Left ventricle myocardium superior (tissue), 1 donor: ENCODE data around the gene ZDHHC1. TPM values are rescaled to one million over a fixed set of nuclear protein-coding genes. Genes with fewer than 3 reads are reported as not detected.
"Not testable (repeated sequence)": the region's sequence is repeated elsewhere in the genome, so short reads cannot be mapped to it uniquely, and the experiment has no call there.

Experiments used
- ATAC-seq: fragments of 200-7000 bp; cut with Tn5 transposase; one replicate; pipeline ENCODE4 v1.9.1; 2020; ENCODE audit warnings: mild to moderate bottlenecking, moderate library complexity
- DNase-seq: peaks from one replicate; pipeline ENCODE4 v3.0.0-alpha.2; 2020
- intact Hi-C: fragments of 100-400 bp; cut with micrococcal nuclease; formaldehyde crosslinking; loops from one replicate; pipeline ENCODE4 v1.11.0; 2022
- total RNA-seq: library from RNA; stranded (reverse); fragmentation: NEBNext Ultra II Directional; extraction: Animal tissue kit (Norgen Biotek cat#: 25700); gene quantifications from one replicate; pipeline ENCODE4 v1.2.1, GENCODE V29; 2021
- donor health status: DM: no; HTN: yes; CAD: no; lungs with severe emphysema.

Gene ZDHHC1
- total RNA-seq, 1 donor from 2014 or later = 3.5 TPM

GRCh38 chr16:67387479-67388079 is 28.7 kb downstream of the ZDHHC1 start:
- DNase-seq (no peak), ATAC-seq (no peak)
- intact Hi-C loops = no loop called here

GRCh38 chr16:67386861-67387455 is 29.3 kb downstream of the ZDHHC1 start:
- intact Hi-C loops = no loop called here

GRCh38 chr16:67384778-67385510 is 31.3 kb downstream of the ZDHHC1 start:
- ATAC-seq = peak; percentile 33

More at GRCh38 chr16:67386861-67387455, 29.3 kb downstream of the ZDHHC1 start:
- ATAC-seq (no peak), DNase-seq (no peak)

GRCh38 chr16:67383284-67383683 is 33.0 kb downstream of the ZDHHC1 start:
- no peak for ATAC-seq
- intact Hi-C loops = no loop called here
- no peak for DNase-seq

More at GRCh38 chr16:67384778-67385510, 31.3 kb downstream of the ZDHHC1 start:
- intact Hi-C loops = no loop called here
- DNase-seq = no peak

- intact Hi-C loops = no loop called here
- DNase-seq (no peak), ATAC-seq (no peak)
Measured at GRCh38 chr16:67378642-67379041, 37.6 kb downstream of the ZDHHC1 start.

- ATAC-seq, intact Hi-C loops, DNase-seq: not testable (repeated sequence)
Measured at GRCh38 chr16:67376012-67376411, 40.3 kb downstream of the ZDHHC1 start.

- ATAC-seq (peak; percentile 25), DNase-seq (no peak)
- intact Hi-C loops = no loop called here
Measured at GRCh38 chr16:67372664-67373063, 43.6 kb downstream of the ZDHHC1 start.

- DNase-seq (no peak), ATAC-seq (no peak)
- intact Hi-C loops = no loop called here
Measured at GRCh38 chr16:67370661-67371060, 45.6 kb downstream of the ZDHHC1 start.

GRCh38 chr16:67364600-67365235 is 51.6 kb downstream of the ZDHHC1 start:
- no peak for ATAC-seq
- no peak for DNase-seq
- intact Hi-C loops = no loop called here

- ATAC-seq (no peak), DNase-seq (no peak)
- intact Hi-C loops = no loop called here
Measured at GRCh38 chr16:67361038-67361437, 55.2 kb downstream of the ZDHHC1 start.

- intact Hi-C loops, DNase-seq, ATAC-seq: not testable (repeated sequence)
Measured at GRCh38 chr16:67359540-67360269, 56.6 kb downstream of the ZDHHC1 start.

GRCh38 chr16:67357561-67357960 is 58.7 kb downstream of the ZDHHC1 start:
- DNase-seq (no peak), ATAC-seq (no peak)
- intact Hi-C loops = no loop called here

GRCh38 chr16:67356396-67356795 is 59.9 kb downstream of the ZDHHC1 start:
- intact Hi-C loops = no loop called here
- no peak for ATAC-seq
- no peak for DNase-seq

- ATAC-seq, intact Hi-C loops, DNase-seq: not testable (repeated sequence)
Measured at GRCh38 chr16:67352463-67352862, 63.8 kb downstream of the ZDHHC1 start.

- intact Hi-C loops = no loop called here
- no peak for DNase-seq
- ATAC-seq = no peak
Measured at GRCh38 chr16:67350324-67350723, 66.0 kb downstream of the ZDHHC1 start.

- DNase-seq (no peak), ATAC-seq (no peak)
- intact Hi-C loops = no loop called here
Measured at GRCh38 chr16:67349172-67349571, 67.1 kb downstream of the ZDHHC1 start.

GRCh38 chr16:67346341-67346740 is 69.9 kb downstream of the ZDHHC1 start:
- DNase-seq (no peak), ATAC-seq (no peak)
- intact Hi-C loops = no loop called here

GRCh38 chr16:67345401-67345800 is 70.9 kb downstream of the ZDHHC1 start:
- peak; percentile 50 for ATAC-seq
- no peak for DNase-seq

More at GRCh38 chr16:67345401-67345800, 70.9 kb downstream of the ZDHHC1 start:
- intact Hi-C loops = no loop called here
